NCI-H1048 (cell line): Measurements from ENCODE around the gene SBSN.

Experiments
- DNase-seq: peaks from one replicate; lab custom pipeline; 2025; lab: John Stamatoyannopoulos, UW

SBSN gene

DNA sequence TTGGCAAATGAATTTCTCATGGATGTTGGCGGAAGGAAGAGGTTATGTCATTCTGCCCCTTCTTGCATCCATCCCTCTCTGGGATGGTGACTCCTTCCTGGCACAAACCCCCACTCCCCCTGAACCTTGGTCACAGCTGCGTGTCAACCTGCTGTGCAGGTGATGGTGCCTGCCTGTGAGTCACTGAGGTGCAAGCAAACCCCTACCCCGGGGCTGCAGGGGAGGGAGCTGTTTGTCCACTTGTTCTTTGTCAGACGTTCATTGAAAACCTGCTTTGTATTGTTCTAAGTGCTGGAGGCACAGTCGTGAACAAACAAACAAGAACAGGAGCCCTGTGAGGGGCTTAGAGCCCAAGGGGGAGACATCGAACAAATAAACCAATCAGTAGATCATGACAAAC is 3.2 kb upstream of the SBSN start:
- DNase-seq, result no peak

DNA sequence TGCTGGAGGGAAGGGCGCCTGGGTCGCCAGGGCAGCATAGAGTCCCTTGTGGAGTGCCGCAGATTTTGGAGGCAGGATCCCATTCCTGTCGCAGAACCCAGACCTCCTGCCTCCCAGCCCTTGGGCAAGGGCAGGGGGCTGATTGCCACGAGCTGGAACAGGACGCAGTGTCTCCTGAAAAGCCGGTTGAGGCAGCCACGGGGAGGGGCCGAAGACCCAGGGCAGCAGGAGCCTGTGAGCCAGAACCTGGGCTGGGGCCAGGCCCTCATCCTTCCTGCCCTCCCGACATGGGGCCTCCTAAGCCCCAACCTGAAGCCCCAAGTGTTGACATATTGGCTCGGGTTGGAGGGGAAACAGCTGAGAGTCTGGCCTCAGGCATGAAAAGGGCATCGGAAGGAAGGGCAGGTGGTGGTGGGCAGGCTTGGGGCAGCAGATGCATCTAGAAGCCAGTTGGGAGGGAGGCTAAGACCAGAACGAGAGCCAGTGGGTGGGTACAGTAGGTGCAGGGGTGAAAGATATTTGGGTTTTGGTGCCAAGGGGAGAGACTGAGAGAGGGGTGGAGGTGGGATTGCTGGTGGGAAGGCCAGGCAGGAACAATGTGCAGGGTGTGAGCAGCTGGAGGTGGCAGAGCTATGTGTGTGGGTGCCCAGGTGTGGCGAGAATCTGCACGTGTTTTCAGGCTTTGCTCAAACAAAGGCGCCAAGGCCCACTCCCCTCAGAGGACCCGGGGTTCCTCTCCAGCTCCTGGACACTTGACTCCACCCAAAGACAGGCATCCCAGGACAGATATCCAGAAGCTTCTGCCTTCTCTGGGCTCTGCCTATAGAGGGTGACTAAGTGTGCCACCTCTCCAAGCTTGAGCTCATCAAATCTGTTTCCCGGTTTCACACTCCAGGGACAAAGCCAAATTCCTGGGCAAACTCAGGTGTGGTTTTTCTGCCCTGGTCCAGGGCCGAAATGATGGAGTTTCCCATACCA is 1.4 kb upstream of the SBSN start:
- DNase-seq, result no peak

DNA sequence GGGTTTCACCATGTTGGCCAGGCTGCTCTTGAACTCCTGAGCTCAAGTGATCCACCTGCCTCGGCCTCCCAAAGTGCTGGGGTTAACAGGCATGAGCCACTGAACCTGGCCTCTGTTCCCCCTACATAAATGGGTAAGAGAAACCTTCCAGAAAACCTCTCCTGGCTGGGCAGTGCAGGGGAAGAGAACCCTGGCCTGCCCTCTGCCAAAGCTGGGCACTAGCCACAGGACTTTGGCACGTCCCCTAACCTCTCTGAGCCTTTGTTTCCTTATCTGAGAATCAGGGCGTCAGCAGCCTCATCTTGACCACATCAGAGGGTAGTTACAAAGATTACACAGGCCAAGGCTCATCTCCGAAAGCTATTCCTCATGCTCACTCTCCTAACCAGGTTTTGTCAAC is 2.2 kb downstream of the SBSN start:
- no peak for DNase-seq

DNA sequence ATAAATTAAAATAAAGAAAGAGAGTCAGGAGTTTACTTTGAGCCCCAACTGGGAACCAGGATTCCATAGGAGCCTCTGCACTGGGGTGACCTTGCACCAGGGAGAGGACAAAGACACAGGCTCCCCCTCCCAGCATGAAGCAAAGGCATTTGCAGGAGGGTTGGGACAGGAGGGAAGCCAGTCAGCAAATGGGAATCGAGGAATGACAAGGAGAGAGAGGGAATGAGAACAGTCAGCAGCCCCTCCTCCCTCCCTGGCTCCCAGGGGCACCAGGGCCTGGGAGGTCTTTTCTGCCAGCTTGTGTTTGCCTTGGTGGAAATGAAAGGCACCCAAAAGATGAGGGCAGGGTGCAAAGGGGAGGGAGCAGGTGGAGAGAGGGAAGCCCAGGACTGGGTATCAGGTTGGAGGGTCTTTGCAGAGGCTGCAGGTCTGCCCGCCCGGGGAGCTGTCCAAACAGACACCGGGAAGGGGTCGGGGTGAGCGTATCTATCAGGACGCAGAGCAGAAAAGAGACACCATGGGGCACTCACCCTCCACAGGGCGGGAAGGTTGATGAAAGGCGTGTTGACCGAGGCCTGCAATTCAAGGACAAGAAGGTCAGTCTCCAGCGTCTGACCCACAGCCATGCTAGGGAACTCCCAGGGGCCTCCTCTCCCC is 3.8 kb downstream of the SBSN start:
- no peak for DNase-seq

GRCh38 chr19:35522745-35523327 is 5.3 kb downstream of the SBSN start:
- DNase-seq, result no peak

DNA sequence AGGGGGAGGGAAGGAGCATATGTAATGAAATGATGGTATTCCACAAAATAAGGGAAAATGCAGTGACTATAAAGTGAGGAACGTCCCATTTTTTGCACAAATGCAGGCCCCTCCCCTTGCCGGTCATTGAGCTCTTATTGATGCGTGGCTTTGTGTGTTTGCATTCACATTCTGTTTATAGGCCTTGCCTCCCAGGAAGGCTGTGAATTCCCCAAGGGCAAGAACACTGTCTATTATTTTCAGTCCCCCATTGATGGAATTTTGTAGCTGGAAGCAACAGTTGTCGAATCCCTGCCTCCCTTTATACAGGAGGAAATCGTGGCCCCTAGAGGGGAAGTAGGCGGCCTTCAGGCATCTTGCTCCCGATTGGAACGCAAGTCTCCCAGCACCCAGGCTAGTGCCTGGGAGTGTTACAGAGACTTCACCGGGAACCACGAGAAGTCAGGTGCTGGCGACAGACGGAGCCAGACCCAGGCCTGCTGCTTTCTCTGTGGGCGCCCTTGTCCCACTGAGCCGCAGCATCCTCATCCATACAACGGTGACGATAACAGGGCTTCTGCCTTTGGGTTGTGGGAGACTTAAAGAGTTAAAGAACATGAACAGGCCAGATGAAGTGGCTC is 6.9 kb downstream of the SBSN start:
- no peak for DNase-seq

GRCh38 chr19:35519291-35519690 is 8.8 kb downstream of the SBSN start:
- DNase-seq, result no peak

GRCh38 chr19:35518313-35518712 is 9.8 kb downstream of the SBSN start:
- no peak for DNase-seq

- no peak for DNase-seq
Observed at GRCh38 chr19:35517342-35517741, 10.8 kb downstream of the SBSN start.

DNA sequence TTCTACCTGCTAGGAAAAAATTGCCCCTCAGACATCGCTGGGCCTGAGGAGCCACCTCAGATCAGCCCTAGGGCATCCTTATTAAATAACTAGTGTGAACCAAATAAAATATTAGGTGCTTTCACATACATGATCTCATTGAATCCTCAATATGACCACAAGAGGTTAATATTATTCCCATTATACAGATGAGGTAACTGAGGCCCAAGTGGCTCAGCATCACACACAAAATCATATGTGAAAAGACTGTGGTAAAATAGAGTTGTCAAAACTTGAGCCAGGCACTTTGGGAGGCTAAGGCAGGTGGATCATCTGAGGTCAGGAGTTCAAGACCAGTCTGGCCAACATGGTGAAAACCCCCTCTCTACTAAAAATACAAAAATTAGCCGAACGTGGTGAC is 11.8 kb downstream of the SBSN start:
- DNase-seq, result no peak

DNA sequence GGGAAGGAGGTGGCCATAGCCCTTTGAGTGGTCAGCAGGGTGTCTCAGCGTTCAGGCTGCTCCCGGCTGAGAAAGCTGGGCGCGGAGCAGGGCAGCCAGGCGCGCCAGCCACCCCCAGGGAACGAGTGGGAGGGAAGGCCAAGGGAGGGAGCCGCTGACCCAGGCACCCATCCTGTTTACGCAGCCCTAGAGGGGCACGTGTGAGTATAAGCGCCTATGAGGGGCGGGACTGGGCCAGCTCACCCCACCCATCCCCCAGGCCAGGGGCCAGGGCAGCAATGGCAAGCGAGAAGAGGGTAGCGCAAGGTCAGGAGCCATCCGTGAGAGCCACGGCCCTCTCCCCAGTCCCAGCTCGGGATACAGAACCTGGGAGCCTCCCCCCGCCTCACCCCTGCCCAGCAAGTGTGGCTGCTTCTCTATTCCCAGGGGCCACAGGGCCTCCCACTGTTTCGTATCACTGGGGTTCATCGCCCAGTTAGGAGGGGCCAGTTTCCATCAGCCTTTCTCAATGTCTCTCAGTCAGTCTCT is 13.8 kb downstream of the SBSN start:
- DNase-seq, result no peak

- DNase-seq, result no peak
Observed at GRCh38 chr19:35513628-35514281, 14.4 kb downstream of the SBSN start, which contains the start of gene DMKN. DMKN (minus strand) TSS chr19:35513649; CDS start chr19:35513475, 174 bp downstream.

- DNase-seq, result no peak
Observed at GRCh38 chr19:35512831-35513627, 15.1 kb downstream of the SBSN start.

- no peak for DNase-seq
Observed at GRCh38 chr19:35511337-35511736, 16.8 kb downstream of the SBSN start.

DNA sequence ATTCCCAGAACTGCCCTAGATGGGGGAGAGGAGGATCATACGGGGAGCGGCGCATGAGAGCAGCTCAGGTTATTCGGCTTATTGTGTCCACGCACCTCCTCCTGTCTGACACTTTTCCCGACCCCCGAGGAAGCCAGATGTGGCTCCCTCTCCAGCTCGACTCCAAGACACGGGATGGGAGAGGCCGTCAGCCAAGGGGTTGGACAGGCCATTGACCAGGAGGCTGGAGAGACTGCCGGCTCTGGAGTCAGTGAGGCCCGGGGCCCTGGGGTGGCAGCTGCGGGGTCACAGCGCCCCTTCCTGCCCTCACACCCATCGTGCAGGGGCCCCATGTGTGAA is 17.5 kb downstream of the SBSN start:
- no peak for DNase-seq

GRCh38 chr19:35509861-35510625 is 18.1 kb downstream of the SBSN start:
- DNase-seq, result no peak

DNA sequence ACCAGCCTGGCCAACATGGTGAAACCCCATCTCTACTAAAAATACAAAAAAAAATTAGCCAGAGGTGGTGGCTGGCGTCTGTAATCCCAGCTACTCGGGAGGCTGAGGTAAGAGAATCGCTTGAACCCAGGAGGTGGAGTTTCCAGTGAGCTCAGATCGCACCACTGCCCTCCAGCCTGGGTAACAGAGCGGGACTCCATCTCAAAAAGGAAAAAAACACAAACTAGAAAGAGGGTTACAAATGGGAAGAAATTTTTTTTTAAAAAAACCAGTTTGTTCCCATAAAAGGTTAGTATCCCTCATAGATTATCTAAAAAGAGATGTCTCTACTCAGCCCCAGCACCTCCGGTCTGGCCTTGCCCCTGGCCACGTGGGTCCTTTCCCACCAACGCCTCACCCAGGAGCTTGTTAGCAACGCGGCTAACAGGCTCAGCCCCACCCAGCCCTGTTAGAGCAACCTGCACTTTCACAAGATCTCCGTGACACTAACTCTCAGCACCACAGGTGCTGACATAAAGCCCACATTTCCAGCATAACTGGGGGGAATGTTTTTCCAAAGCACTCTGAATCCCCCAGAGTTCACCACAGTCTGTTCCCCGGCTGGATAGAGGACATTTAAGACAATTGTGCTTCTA is 19.0 kb downstream of the SBSN start:
- no peak for DNase-seq

DNA sequence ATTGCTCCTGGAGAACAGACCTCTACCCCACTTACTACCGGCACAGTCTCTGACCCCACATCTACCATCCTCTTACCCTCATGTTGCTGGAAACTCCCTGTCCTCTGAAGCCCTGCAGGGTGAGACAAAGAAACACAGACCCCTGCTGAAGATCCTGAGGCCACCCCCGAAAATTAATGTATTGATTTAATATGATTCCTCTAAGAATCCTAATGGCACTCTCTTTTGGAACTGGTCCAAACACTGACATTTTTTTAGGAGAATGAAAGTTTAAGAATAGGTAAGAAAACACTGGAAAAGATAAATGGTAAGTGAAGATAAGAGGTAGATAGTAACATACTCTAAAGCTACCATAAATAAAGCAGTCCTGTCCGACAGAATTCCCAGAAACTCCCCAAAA is 20.0 kb downstream of the SBSN start:
- no peak for DNase-seq

GRCh38 chr19:35507561-35507960 is 20.6 kb downstream of the SBSN start:
- DNase-seq, result no peak

DNA sequence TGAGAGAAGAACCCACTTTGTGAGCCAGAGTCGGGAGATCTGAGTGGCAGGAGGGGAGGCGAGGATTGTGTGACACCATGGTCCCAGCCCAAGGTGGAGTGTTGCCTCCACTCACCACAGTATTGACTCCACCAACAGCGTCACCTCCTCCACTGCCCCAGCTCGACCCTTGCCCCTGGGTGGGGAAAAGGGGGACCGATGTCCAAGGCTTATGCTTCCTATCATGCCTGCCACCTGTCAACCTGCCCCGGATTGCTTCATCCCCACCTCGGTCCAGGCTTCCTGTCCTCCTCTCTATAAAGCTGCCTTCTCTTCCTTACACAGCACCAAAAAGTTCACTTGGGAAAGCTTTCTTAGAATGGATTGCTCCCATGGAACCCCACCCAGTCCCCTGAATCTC is 22.1 kb downstream of the SBSN start:
- no peak for DNase-seq
